Tibial nerve (tissue), 4 donors: Measurements from ENCODE around the gene XKR3. TPM values are rescaled to one million over a fixed set of nuclear protein-coding genes. Genes with fewer than 3 reads are reported as not detected.
"Not testable (repeated sequence)": the region's sequence is repeated elsewhere in the genome, so short reads cannot be mapped to it uniquely, and the experiment has no call there.

Experiments used
- DNase-seq, 2 donors: peaks; one replicate each; pipeline ENCODE4 v3.0.0-alpha.2; 2019; ENCODE audit warnings: low spot score in 2 of 2
- H3K27ac ChIP-seq, 4 donors: fragments of 200-600 bp; sonication (generic) in 3 of 4; one replicate each; pipeline ENCODE4 v1.5.1; 2017 to 2019; ENCODE audit warnings: mild to moderate bottlenecking in 1 of 4
- H3K27me3 ChIP-seq, 2 donors: fragments of 200-600 bp; sonication (generic) in 1 of 2; one replicate each; pipeline versions ENCODE4 v1.5.1 to v1.6.0; 2017 to 2019
- H3K36me3 ChIP-seq, 3 donors: fragments of 200-600 bp; sonication (generic); one replicate each; pipeline ENCODE4 v1.5.1; 2018 to 2019
- H3K4me1 ChIP-seq, 4 donors: fragments of 200-600 bp; sonication (generic) in 3 of 4; one replicate each; pipeline ENCODE4 v1.5.1; 2017 to 2019
- H3K4me3 ChIP-seq, 4 donors: fragments of 200-600 bp; sonication (generic) in 3 of 4; one replicate each; pipeline ENCODE4 v1.5.1; 2017 to 2019; ENCODE audit warnings: mild to moderate bottlenecking in 1 of 4, moderate library complexity in 1 of 4
- H3K9me3 ChIP-seq, 4 donors: fragments of 200-600 bp; sonication (generic) in 3 of 4; one replicate each; pipeline ENCODE4 v1.5.1; 2017 to 2019
- WGBS, 2 donors: methylation state at CpG; one replicate each; pipeline ENCODE4 v1.1.5; 2018; 5-methylcytosine and 5-hydroxymethylcytosine counted together
- small RNA-seq: library from RNA; depleted of rRNA; stranded (forward); fragments of <200 nt; gene quantifications from one replicate; pipeline ENCODE3, GENCODE V24; 2016
- total RNA-seq, 4 donors: library from RNA; depleted of rRNA; stranded (reverse); fragments of >200 nt; gene quantifications; one replicate each; pipeline ENCODE4 v1.1.0, GENCODE V29; 2016

Gene XKR3
- total RNA-seq, 4 donors from 2014 or later: not detected

GRCh38 chr22:16762224-16762623 is 63.0 kb downstream of the XKR3 start:
- not testable (repeated sequence) for H3K27me3 ChIP-seq, DNase-seq, H3K4me1 ChIP-seq, H3K36me3 ChIP-seq, H3K27ac ChIP-seq, H3K4me3 ChIP-seq
- peaks cover 0 to 19% (median 0%) of the 10 kb centered on the region in 4 donors for H3K9me3 ChIP-seq
- 92 to 98% methylated on average over 2 of the region's 2 CpGs for WGBS, 2 donors

GRCh38 chr22:16760416-16760815 is 64.8 kb downstream of the XKR3 start:
- not testable (repeated sequence) for H3K9me3 ChIP-seq, H3K27me3 ChIP-seq, H3K4me1 ChIP-seq, H3K27ac ChIP-seq, H3K4me3 ChIP-seq, DNase-seq, H3K36me3 ChIP-seq
- WGBS, 2 donors: 62 to 65% methylated on average over 4 of the region's 4 CpGs

GRCh38 chr22:16749282-16749681 is 75.9 kb downstream of the XKR3 start:
- H3K4me1 ChIP-seq, H3K27me3 ChIP-seq, H3K27ac ChIP-seq, H3K9me3 ChIP-seq, DNase-seq, H3K36me3 ChIP-seq, H3K4me3 ChIP-seq: not testable (repeated sequence)
- 53 to 72% methylated on average over 4 of the region's 4 CpGs for WGBS, 2 donors

- not testable (repeated sequence) for H3K4me1 ChIP-seq, H3K27ac ChIP-seq, DNase-seq, H3K9me3 ChIP-seq, H3K4me3 ChIP-seq, H3K27me3 ChIP-seq, H3K36me3 ChIP-seq
- 85 to 89% methylated on average over 40 to 45 of the region's 45 CpGs for WGBS, 2 donors
These were observed 76.9 kb downstream of the XKR3 start for GRCh38 chr22:16748160-16748929.

- H3K27ac ChIP-seq, H3K9me3 ChIP-seq, H3K27me3 ChIP-seq, H3K36me3 ChIP-seq, H3K4me1 ChIP-seq, DNase-seq, H3K4me3 ChIP-seq: not testable (repeated sequence)
- WGBS, 2 donors: 84 to 88% methylated on average over 21 of the region's 21 CpGs
These were observed 77.7 kb downstream of the XKR3 start for GRCh38 chr22:16747266-16748159.

GRCh38 chr22:16734271-16734670 is 90.9 kb downstream of the XKR3 start:
- not testable (repeated sequence) for H3K36me3 ChIP-seq, H3K4me1 ChIP-seq, DNase-seq, H3K27ac ChIP-seq, H3K27me3 ChIP-seq, H3K9me3 ChIP-seq, H3K4me3 ChIP-seq
- WGBS, 2 donors: 36 to 48% methylated on average over 1 of the region's 1 CpG

Small RNA genes within 50 kb of the gene (small RNA-seq; reads per million reads assigned to genes)
- not detected for gene GPM6BP3

Other genes with a start within 250 kb of the XKR3 start
- not detected for gene CCT8L2, start 232.6 kb downstream of the XKR3 start, total RNA-seq
- gene GAB4, start 182.8 kb upstream of the XKR3 start, total RNA-seq: under 1 TPM in 2 of 4 donors, not detected in 2; 0.21 to 0.22 TPM